H54 (cell line): ENCODE measurements around the gene DGKI.

Source experiments
- DNase-seq: peaks from one replicate; pipeline ENCODE4 v3.0.0; 2011; ENCODE audit warnings: low spot score, mixed read lengths; ENCODE audit not compliant: insufficient read length
- FAIRE-seq: peaks from 3 replicates; lab custom pipeline; 2011; peaks lifted over from hg19 to GRCh38; lab: Jason Lieb, UNC
- POLR2A ChIP-seq: IDR thresholded peaks from 2 replicates; pipeline ENCODE4 v1.6.1; 2011; ENCODE audit warnings: low read depth, mild to moderate bottlenecking, low read length

Gene DGKI

GRCh38 chr7:137879357-137880158 is 32.8 kb upstream of the DGKI start:
- TF ChIP-seq POLR2A = no peak
- no peak for FAIRE-seq
- DNase-seq = no peak

- DNase-seq (no peak), FAIRE-seq (no peak)
- no peak for TF ChIP-seq POLR2A
These were observed 31.7 kb upstream of the DGKI start for GRCh38 chr7:137878333-137878961.

- no peak for FAIRE-seq
- no peak for DNase-seq
- no peak for TF ChIP-seq POLR2A
These were observed 30.4 kb upstream of the DGKI start for GRCh38 chr7:137877027-137877675.

- DNase-seq (no peak), FAIRE-seq (no peak)
- TF ChIP-seq POLR2A = no peak
These were observed 29.0 kb upstream of the DGKI start for GRCh38 chr7:137875746-137876145.

- DNase-seq (no peak), FAIRE-seq (no peak)
- no peak for TF ChIP-seq POLR2A
These were observed 27.4 kb upstream of the DGKI start for GRCh38 chr7:137873979-137874777.

- FAIRE-seq (no peak), DNase-seq (no peak)
- TF ChIP-seq POLR2A = no peak
These were observed 26.8 kb upstream of the DGKI start for GRCh38 chr7:137873524-137873923.

GRCh38 chr7:137871170-137871915 is 24.6 kb upstream of the DGKI start:
- FAIRE-seq = no peak
- DNase-seq = no peak
- no peak for TF ChIP-seq POLR2A

- FAIRE-seq = no peak
- no peak for TF ChIP-seq POLR2A
- DNase-seq = no peak
These were observed 23.9 kb upstream of the DGKI start for GRCh38 chr7:137870684-137871083.

- no peak for DNase-seq
- TF ChIP-seq POLR2A = no peak
- no peak for FAIRE-seq
These were observed 23.3 kb upstream of the DGKI start for GRCh38 chr7:137870078-137870477.

- no peak for FAIRE-seq
- no peak for TF ChIP-seq POLR2A
- DNase-seq = no peak
These were observed 22.5 kb upstream of the DGKI start for GRCh38 chr7:137869260-137869659.

- FAIRE-seq = no peak
- TF ChIP-seq POLR2A = no peak
These were observed 20.5 kb upstream of the DGKI start for GRCh38 chr7:137867289-137867688.

GRCh38 chr7:137865764-137866163 is 19.0 kb upstream of the DGKI start:
- no peak for FAIRE-seq
- DNase-seq = no peak

More at GRCh38 chr7:137867289-137867688, 20.5 kb upstream of the DGKI start:
- DNase-seq = no peak

GRCh38 chr7:137862964-137863363 is 16.2 kb upstream of the DGKI start:
- TF ChIP-seq POLR2A = no peak
- DNase-seq (no peak), FAIRE-seq (no peak)

More at GRCh38 chr7:137865764-137866163, 19.0 kb upstream of the DGKI start:
- TF ChIP-seq POLR2A = no peak
